ENCODE measurements around the gene CRB2.

CRB2 gene

GRCh38 chr9:123341816-123342215 lies 14.2 kb upstream of the CRB2 start:
- H3K4me3 ChIP-seq (ENCODE audit: control insufficient read depth, low read depth, low read length) = no peak overlapping the region
- DNase-seq (ENCODE audit: low read depth) = no peak
- TF ChIP-seq CTCF (IDR thresholded peaks at IDR 0.05; ENCODE audit: control insufficient read depth, insufficient read depth, low read depth, low read length, missing control alignments) = no peak

GRCh38 chr9:123342247-123342646 lies 13.8 kb upstream of the CRB2 start:
- no peak for TF ChIP-seq CTCF (IDR thresholded peaks at IDR 0.05; ENCODE audit: control insufficient read depth, insufficient read depth, low read depth, low read length, missing control alignments)
- no peak for DNase-seq (ENCODE audit: low read depth)
- no peak overlapping the region for H3K4me3 ChIP-seq (ENCODE audit: control insufficient read depth, low read depth, low read length)

GRCh38 chr9:123343443-123344191 lies 12.4 kb upstream of the CRB2 start:
- TF ChIP-seq CTCF (IDR thresholded peaks at IDR 0.05; ENCODE audit: control insufficient read depth, insufficient read depth, low read depth, low read length, missing control alignments) = no peak
- no peak overlapping the region for H3K4me3 ChIP-seq (ENCODE audit: control insufficient read depth, low read depth, low read length)
- DNase-seq (ENCODE audit: low read depth) = no peak

- no peak for DNase-seq (ENCODE audit: low read depth)
Measured at GRCh38 chr9:123344192-123344949, 11.6 kb upstream of the CRB2 start.

GRCh38 chr9:123345567-123345955 lies 10.4 kb upstream of the CRB2 start:
- DNase-seq (ENCODE audit: low read depth) = no peak
- TF ChIP-seq CTCF (IDR thresholded peaks at IDR 0.05; ENCODE audit: control insufficient read depth, insufficient read depth, low read depth, low read length, missing control alignments) = no peak
- H3K4me3 ChIP-seq (ENCODE audit: control insufficient read depth, low read depth, low read length) = no peak overlapping the region

More at GRCh38 chr9:123344192-123344949, 11.6 kb upstream of the CRB2 start:
- H3K4me3 ChIP-seq (ENCODE audit: control insufficient read depth, low read depth, low read length) = no peak overlapping the region
- TF ChIP-seq CTCF (IDR thresholded peaks at IDR 0.05; ENCODE audit: control insufficient read depth, insufficient read depth, low read depth, low read length, missing control alignments) = no peak

- no peak for DNase-seq (ENCODE audit: low read depth)
- H3K4me3 ChIP-seq (ENCODE audit: control insufficient read depth, low read depth, low read length) = no peak overlapping the region
- TF ChIP-seq CTCF (IDR thresholded peaks at IDR 0.05; ENCODE audit: control insufficient read depth, insufficient read depth, low read depth, low read length, missing control alignments) = no peak
Measured at GRCh38 chr9:123346026-123346425, 10.0 kb upstream of the CRB2 start.
